Mesenchymal stem cell (in vitro differentiated cells and primary cell): ENCODE data around the gene GABBR2.

Experiments used
- DNase-seq: peaks from one replicate; pipeline ENCODE4 v3.0.0-alpha.2; 2013
- H2AFZ ChIP-seq: one replicate; pipeline ENCODE4 v1.6.1; 2013; ENCODE audit warnings: low read depth, mild to moderate bottlenecking, control low read depth, inconsistent platforms, low read length, moderate library complexity
- H2AK5ac ChIP-seq: 2 replicates; pipeline ENCODE4 v1.6.1; 2013; ENCODE audit warnings: low read length, moderate library complexity, mild to moderate bottlenecking, inconsistent platforms; ENCODE audit not compliant: severe bottlenecking
- H2BK120ac ChIP-seq: one replicate; pipeline ENCODE4 v1.6.1; 2013; ENCODE audit warnings: low read depth, mild to moderate bottlenecking, inconsistent platforms, low read length, moderate library complexity
- H2BK12ac ChIP-seq, 2 experiments: one replicate each; pipeline ENCODE4 v1.6.1; 2013; ENCODE audit warnings: inconsistent platforms in 2 of 2, low read length in 2 of 2, mild to moderate bottlenecking in 2 of 2, moderate library complexity in 2 of 2, control low read depth in 1 of 2
- H2BK15ac ChIP-seq: one replicate; pipeline ENCODE4 v1.6.1; 2013; ENCODE audit warnings: mild to moderate bottlenecking, low read depth, inconsistent platforms; ENCODE audit not compliant: poor library complexity, severe bottlenecking
- H2BK5ac ChIP-seq: 2 replicates; pipeline ENCODE4 v1.6.1; 2013; ENCODE audit warnings: low read depth, mild to moderate bottlenecking, low read length, control low read depth, inconsistent platforms; ENCODE audit not compliant: poor library complexity, severe bottlenecking
- H3K14ac ChIP-seq, 2 experiments: one replicate each; pipeline ENCODE4 v1.6.1; 2013; ENCODE audit warnings: inconsistent platforms in 2 of 2, low read length in 2 of 2, control low read depth in 1 of 2, mild to moderate bottlenecking in 1 of 2, moderate library complexity in 1 of 2
- H3K18ac ChIP-seq, 2 experiments: one replicate each; pipeline ENCODE4 v1.6.1; 2013; ENCODE audit warnings: inconsistent platforms in 2 of 2, low read length in 2 of 2, control low read depth in 1 of 2, low read depth in 1 of 2, mild to moderate bottlenecking in 1 of 2
- H3K23ac ChIP-seq, 2 experiments: one replicate each; pipeline ENCODE4 v1.6.1; 2013; ENCODE audit warnings: inconsistent platforms in 2 of 2, low read length in 2 of 2, mild to moderate bottlenecking in 2 of 2, moderate library complexity in 2 of 2, control low read depth in 1 of 2
- H3K27ac ChIP-seq: 2 replicates; pipeline ENCODE4 v1.5.1; 2013; ENCODE audit warnings: mild to moderate bottlenecking, moderate library complexity, low read length, control low read depth, inconsistent platforms; ENCODE audit not compliant: poor library complexity, severe bottlenecking
- H3K27me3 ChIP-seq, 2 experiments: 2 replicates each; pipeline versions ENCODE4 v1.6.1 to v1.7.0; 2013; ENCODE audit warnings: low read length in 2 of 2, mild to moderate bottlenecking in 2 of 2, moderate library complexity in 2 of 2, control low read depth in 1 of 2, inconsistent platforms in 1 of 2; ENCODE audit not compliant: control insufficient read depth in 1 of 2, insufficient read depth in 1 of 2
- H3K36me3 ChIP-seq, 2 experiments: 2 replicates each; pipeline versions ENCODE4 v1.6.1 to v1.7.0; 2013; ENCODE audit warnings: low read length in 2 of 2, control low read depth in 1 of 2, inconsistent platforms in 1 of 2, low read depth in 1 of 2, mild to moderate bottlenecking in 1 of 2; ENCODE audit not compliant: insufficient read depth in 2 of 2, control insufficient read depth in 1 of 2
- H3K4ac ChIP-seq, 2 experiments: one replicate each; pipeline ENCODE4 v1.6.1; 2013; ENCODE audit warnings: inconsistent platforms in 2 of 2, low read length in 2 of 2, mild to moderate bottlenecking in 2 of 2, moderate library complexity in 2 of 2, control low read depth in 1 of 2, low read depth in 1 of 2
- H3K4me1 ChIP-seq: 2 replicates; pipeline ENCODE4 v1.6.1; 2013; ENCODE audit warnings: low read depth, low read length, control low read depth; ENCODE audit not compliant: control insufficient read depth, insufficient read depth
- H3K4me2 ChIP-seq: 2 replicates; pipeline ENCODE4 v1.6.1; 2013; ENCODE audit warnings: low read length, mild to moderate bottlenecking, inconsistent platforms; ENCODE audit not compliant: poor library complexity, severe bottlenecking
- H3K4me3 ChIP-seq, 2 experiments: 2 replicates each; pipeline versions ENCODE4 v1.5.1 to v1.7.0; 2013; ENCODE audit warnings: low read length in 2 of 2, mild to moderate bottlenecking in 2 of 2, control low read depth in 1 of 2, low read depth in 1 of 2; ENCODE audit not compliant: insufficient read depth in 1 of 2
- H3K79me1 ChIP-seq: replicated peaks from 2 replicates; pipeline ENCODE4 v1.6.1; 2013; ENCODE audit warnings: mild to moderate bottlenecking, control low read depth, low read length, inconsistent platforms; ENCODE audit not compliant: poor library complexity, severe bottlenecking
- H3K9ac ChIP-seq: 2 replicates; pipeline ENCODE4 v1.7.0; 2013; ENCODE audit warnings: mild to moderate bottlenecking, low read length, moderate library complexity
- H3K9me3 ChIP-seq: 2 replicates; pipeline ENCODE4 v1.7.0; 2013; ENCODE audit warnings: mild to moderate bottlenecking, low read length; ENCODE audit not compliant: control insufficient read depth
- H4K8ac ChIP-seq: one replicate; pipeline ENCODE4 v1.6.1; 2013; ENCODE audit warnings: inconsistent platforms, mild to moderate bottlenecking, low read length, moderate library complexity
- H4K91ac ChIP-seq: one replicate; pipeline ENCODE4 v1.6.1; 2013; ENCODE audit warnings: mild to moderate bottlenecking, low read length, inconsistent platforms
- WGBS: methylation state at CpG from one replicate; pipeline ENCODE4 v1.1.7; 2013; ENCODE audit warnings: mixed read lengths; 5-methylcytosine and 5-hydroxymethylcytosine counted together

GABBR2 gene

DNA sequence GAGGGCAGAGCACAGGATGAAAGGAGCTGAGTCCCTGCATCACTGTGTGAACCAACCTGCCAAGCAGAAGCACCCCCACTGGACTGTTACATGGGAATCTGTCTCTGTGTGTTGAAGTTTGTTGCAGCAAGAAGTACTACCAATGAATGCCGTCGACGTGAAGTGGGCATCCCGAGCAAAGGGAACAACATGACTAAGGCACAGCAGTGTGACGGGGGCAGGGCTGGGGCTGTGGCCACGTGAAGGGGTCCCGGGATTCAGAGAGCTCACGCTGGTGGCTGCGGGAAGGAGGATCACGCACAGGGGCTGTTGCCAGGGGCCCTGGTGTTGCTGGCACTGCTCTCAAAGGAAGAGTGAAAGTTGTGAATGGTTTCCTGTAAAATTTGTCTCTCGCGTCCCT is 27.5 kb upstream of the GABBR2 start:
- no peak overlapping the region for H3K14ac ChIP-seq
- H3K4ac ChIP-seq: no peak overlapping the region
- no peak overlapping the region for H2BK12ac ChIP-seq
- no peaks in the 10 kb centered on the region for H3K27me3 ChIP-seq
- peaks cover 24 to 38% of the 10 kb centered on the region in 2 experiments for H3K36me3 ChIP-seq
- no peak overlapping the region for H2AK5ac ChIP-seq
- H3K4me2 ChIP-seq: peak overlapping the region; percentile 48
- H3K79me1 ChIP-seq: no peaks in the 10 kb centered on the region
- H3K4me1 ChIP-seq: peaks cover 10% of the 10 kb centered on the region
- peaks cover 4% of the 10 kb centered on the region for H3K9me3 ChIP-seq
- no peak overlapping the region for H3K9ac ChIP-seq
- peak overlapping the region; percentile 50 for H3K27ac ChIP-seq
- no peak overlapping the region for H3K4me3 ChIP-seq
- H4K91ac ChIP-seq: no peak overlapping the region
- H2BK120ac ChIP-seq: no peak overlapping the region
- WGBS: 95% methylated on average over 11 of the region's 12 CpGs
- no peak overlapping the region for H3K23ac ChIP-seq
- H3K18ac ChIP-seq: no peak overlapping the region
- no peak overlapping the region for H2AFZ ChIP-seq
- no peak for DNase-seq
- no peak overlapping the region for H2BK5ac ChIP-seq
- no peak overlapping the region for H2BK15ac ChIP-seq
- H4K8ac ChIP-seq: no peak overlapping the region

DNA sequence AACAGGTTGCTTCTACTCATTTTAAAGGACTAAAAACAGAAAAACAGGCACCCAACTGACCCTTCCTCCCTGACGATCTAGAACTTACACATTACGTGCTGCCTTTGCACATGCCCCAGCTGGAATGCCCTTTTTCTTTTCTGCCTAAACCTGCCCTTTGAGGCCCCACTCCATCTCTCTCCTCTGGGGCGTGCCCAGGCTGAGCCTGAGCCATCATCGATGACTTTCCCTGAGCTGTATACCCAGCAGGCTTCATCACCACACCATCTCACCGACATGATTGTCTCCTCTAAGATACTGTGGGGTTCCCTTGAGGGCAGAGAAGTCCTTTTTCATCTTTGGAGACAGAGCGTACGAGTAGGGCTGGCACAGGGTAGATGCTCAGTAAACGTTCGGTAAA is 24.1 kb upstream of the GABBR2 start:
- H3K27me3 ChIP-seq: peaks cover 0 to 12% of the 10 kb centered on the region in 2 experiments
- no peak overlapping the region for H3K4me3 ChIP-seq
- DNase-seq: no peak
- no peak overlapping the region for H2AFZ ChIP-seq
- H4K8ac ChIP-seq: no peak overlapping the region
- H3K27ac ChIP-seq: no peak overlapping the region
- H3K18ac ChIP-seq: no peak overlapping the region
- 90% methylated on average over 8 of the region's 9 CpGs for WGBS
- H2BK12ac ChIP-seq: no peak overlapping the region
- H3K9ac ChIP-seq: no peak overlapping the region
- H3K36me3 ChIP-seq: peaks cover 21 to 36% of the 10 kb centered on the region in 2 experiments
- H2BK5ac ChIP-seq: no peak overlapping the region
- H3K4ac ChIP-seq: no peak overlapping the region
- H4K91ac ChIP-seq: no peak overlapping the region
- H3K79me1 ChIP-seq: no peaks in the 10 kb centered on the region
- H3K4me2 ChIP-seq: no peak overlapping the region
- H3K14ac ChIP-seq: no peak overlapping the region
- no peak overlapping the region for H2AK5ac ChIP-seq
- H3K23ac ChIP-seq: no peak overlapping the region
- H3K4me1 ChIP-seq: peaks cover 10% of the 10 kb centered on the region
- no peaks in the 10 kb centered on the region for H3K9me3 ChIP-seq
- no peak overlapping the region for H2BK120ac ChIP-seq
- H2BK15ac ChIP-seq: no peak overlapping the region

DNA sequence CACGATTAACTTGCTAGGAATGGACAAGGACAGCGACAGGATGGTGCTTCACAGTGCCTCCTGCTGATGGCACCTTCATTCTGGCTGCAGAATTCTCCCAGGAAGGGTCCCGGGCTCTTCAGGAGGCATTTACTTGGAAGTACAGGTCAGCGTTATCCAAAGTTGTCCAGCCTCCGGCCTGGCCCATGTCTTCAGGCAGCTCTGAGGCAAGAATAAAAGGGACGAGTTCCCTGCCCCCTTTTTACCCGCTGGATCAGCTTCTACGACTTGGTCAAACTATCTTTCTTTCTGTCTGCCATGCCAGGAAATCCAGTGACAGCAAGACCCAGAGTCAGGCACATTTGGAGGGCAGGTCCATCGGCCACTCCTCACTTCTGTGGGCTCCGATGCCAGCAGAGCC is 23.4 kb upstream of the GABBR2 start:
- Histone ChIP-seq H2AFZ (no peak overlapping the region), H4K91ac (no peak overlapping the region), H3K4me3 (no peak overlapping the region), H2BK12ac (no peak overlapping the region), H3K9ac (no peak overlapping the region), H2BK120ac (no peak overlapping the region), H3K27ac (no peak overlapping the region), H2BK5ac (no peak overlapping the region), H4K8ac (no peak overlapping the region), H3K9me3 (no peaks in the 10 kb centered on the region), H3K27me3 (peaks cover 5 to 19% of the 10 kb centered on the region in 2 experiments), H3K4ac (no peak overlapping the region), H3K4me2 (no peak overlapping the region), H2AK5ac (no peak overlapping the region), H3K79me1 (no peaks in the 10 kb centered on the region), H3K36me3 (peaks cover 21 to 36% of the 10 kb centered on the region in 2 experiments), H3K14ac (no peak overlapping the region), H3K18ac (no peak overlapping the region), H3K23ac (no peak overlapping the region), H2BK15ac (no peak overlapping the region), H3K4me1 (peaks cover 10% of the 10 kb centered on the region)
- DNase-seq: no peak
- WGBS: 86% methylated on average over 10 of the region's 10 CpGs

DNA sequence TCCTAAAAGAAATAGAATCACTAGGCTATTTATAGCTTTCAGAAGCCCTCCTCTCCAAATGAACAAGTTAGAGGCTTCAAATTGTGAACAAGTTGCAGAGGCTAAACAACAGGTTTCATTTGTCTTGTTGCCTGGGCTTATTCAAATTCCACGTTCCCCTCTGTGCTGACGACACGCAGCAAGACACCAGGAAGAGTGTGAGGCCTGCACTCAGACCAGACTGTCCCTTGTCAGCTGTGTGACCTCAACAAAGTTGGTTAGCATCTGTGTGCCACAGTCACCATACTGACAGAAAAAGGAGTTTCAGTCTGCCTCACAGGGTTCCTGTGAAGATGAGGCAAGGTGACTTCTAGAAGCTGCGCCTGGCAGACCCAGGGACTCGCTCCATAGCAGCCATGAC is 22.1 kb upstream of the GABBR2 start:
- WGBS: 87% methylated on average over 4 of the region's 5 CpGs

More for the DNA sequence above, 22.1 kb upstream of the GABBR2 start:
- Histone ChIP-seq H4K91ac (no peak overlapping the region), H3K23ac (no peak overlapping the region), H2BK15ac (no peak overlapping the region), H3K4me2 (no peak overlapping the region), H2BK5ac (no peak overlapping the region), H3K27me3 (peaks cover 17 to 31% of the 10 kb centered on the region in 2 experiments), H3K14ac (no peak overlapping the region), H4K8ac (no peak overlapping the region), H2BK120ac (no peak overlapping the region), H3K4me3 (no peak overlapping the region), H3K27ac (no peak overlapping the region), H3K18ac (no peak overlapping the region), H2AK5ac (no peak overlapping the region), H3K79me1 (no peaks in the 10 kb centered on the region), H2BK12ac (no peak overlapping the region), H3K9me3 (no peaks in the 10 kb centered on the region), H3K4ac (no peak overlapping the region), H2AFZ (no peak overlapping the region), H3K4me1 (peaks cover under 1% of the 10 kb centered on the region), H3K9ac (no peak overlapping the region), H3K36me3 (peaks cover 20 to 30% of the 10 kb centered on the region in 2 experiments)
- DNase-seq: no peak
